IMR-90 (cell line): ENCODE data around the gene SHROOM1. TPM values are rescaled to one million over a fixed set of nuclear protein-coding genes. Genes with fewer than 3 reads are reported as not detected.

Experiments
- ATAC-seq: fragments of 200-7000 bp; cut with Tn5 transposase; 2 replicates; pipeline ENCODE4 v1.9.1; 2020; ENCODE audit warnings: low read depth, mild to moderate bottlenecking, moderate library complexity
- BruUV-seq: library from RNA; stranded (reverse); fragments of 400-500 nt; replicated peaks from 2 replicates; lab custom pipeline; 2021; lab: Mats Ljungman, UMichigan
- CTCF ChIA-PET: fragments of 300-600 bp; formaldehyde crosslinking; extraction: SDS; loops from one replicate; lab custom pipeline; 2021; ENCODE audit warnings: antibody characterized with exemption; lab: Yijun Ruan, JAX
- POLR2A ChIA-PET: fragments of 300-600 bp; sonication (Branson Sonifier 250); formaldehyde crosslinking; loops from one replicate; lab custom pipeline; 2022; ENCODE audit warnings: antibody characterized with exemption; ENCODE audit not compliant: unreplicated experiment; lab: Charles Lee
- DNase-seq: peaks from one replicate; pipeline ENCODE4 v3.0.0; 2013
- H2AFZ ChIP-seq: replicated peaks from 2 replicates; pipeline ENCODE3; 2013; ENCODE audit warnings: low read length, mild to moderate bottlenecking; ENCODE audit not compliant: poor library complexity
- H2AK5ac ChIP-seq: 2 replicates; pipeline ENCODE4 v1.6.1; 2013; ENCODE audit warnings: low read depth, low read length, inconsistent platforms
- H2AK9ac ChIP-seq: replicated peaks from 2 replicates; pipeline ENCODE3; 2013; ENCODE audit warnings: mild to moderate bottlenecking, low read depth, low read length, moderate library complexity; ENCODE audit not compliant: poor library complexity
- H2BK120ac ChIP-seq: 2 replicates; pipeline ENCODE4 v1.6.1; 2013; ENCODE audit warnings: low read depth, low read length, inconsistent platforms
- H2BK15ac ChIP-seq: 3 replicates; pipeline ENCODE4 v1.6.1; 2013; ENCODE audit warnings: low read depth, low read length, inconsistent platforms
- H2BK20ac ChIP-seq: 2 replicates; pipeline ENCODE4 v1.6.1; 2013; ENCODE audit warnings: low read depth, mild to moderate bottlenecking, inconsistent platforms, low read length, moderate library complexity
- H2BK5ac ChIP-seq: 2 replicates; pipeline ENCODE4 v1.6.1; 2013; ENCODE audit warnings: mild to moderate bottlenecking, low read depth, low read length, inconsistent platforms; ENCODE audit not compliant: poor library complexity, severe bottlenecking
- H3K14ac ChIP-seq: replicated peaks from 2 replicates; pipeline ENCODE4 v1.6.1; 2013; ENCODE audit warnings: low read depth, low read length, inconsistent platforms
- H3K18ac ChIP-seq: 2 replicates; pipeline ENCODE4 v1.6.1; 2013; ENCODE audit warnings: low read depth, low read length, control low read depth
- H3K23ac ChIP-seq: 2 replicates; pipeline ENCODE4 v1.6.1; 2013; ENCODE audit warnings: low read depth, low read length, inconsistent platforms
- H3K27ac ChIP-seq: 2 replicates; pipeline ENCODE4 v1.5.1; 2013; ENCODE audit warnings: mild to moderate bottlenecking, control low read depth, low read length; ENCODE audit not compliant: insufficient read depth
- H3K27me3 ChIP-seq: 2 replicates; pipeline ENCODE4 v1.6.1; 2013; ENCODE audit warnings: low read length; ENCODE audit not compliant: control insufficient read depth, insufficient read depth
- H3K36me3 ChIP-seq: 2 replicates; pipeline ENCODE4 v1.6.1; 2013; ENCODE audit warnings: low read length, mixed read lengths; ENCODE audit not compliant: control insufficient read depth, insufficient read depth
- H3K4ac ChIP-seq: 2 replicates; pipeline ENCODE4 v1.6.1; 2013; ENCODE audit warnings: low read depth, low read length, inconsistent platforms
- H3K4me1 ChIP-seq: 2 replicates; pipeline ENCODE4 v1.6.1; 2013; ENCODE audit warnings: low read length, mixed read lengths; ENCODE audit not compliant: control insufficient read depth, insufficient read depth
- H3K4me2 ChIP-seq: 2 replicates; pipeline ENCODE4 v1.6.1; 2013; ENCODE audit warnings: low read depth, mild to moderate bottlenecking, control low read depth, low read length, moderate library complexity
- H3K4me3 ChIP-seq: 2 replicates; pipeline ENCODE4 v1.5.1; 2013; ENCODE audit warnings: low read depth, mild to moderate bottlenecking, control low read depth, low read length, moderate library complexity; ENCODE audit not compliant: insufficient read depth
- H3K56ac ChIP-seq: 2 replicates; pipeline ENCODE4 v1.6.1; 2013; ENCODE audit warnings: low read length, inconsistent platforms; ENCODE audit not compliant: insufficient read depth; ENCODE audit errors: extremely low read depth
- H3K79me1 ChIP-seq, 2 experiments: 2 replicates each; pipeline ENCODE4 v1.6.1; 2013; ENCODE audit warnings: low read length in 2 of 2, inconsistent platforms in 1 of 2, low read depth in 1 of 2
- H3K9ac ChIP-seq: 2 replicates; pipeline ENCODE4 v1.6.1; 2013; ENCODE audit warnings: low read depth, low read length, control low read depth
- H3K9me1 ChIP-seq: 2 replicates; pipeline ENCODE4 v1.6.1; 2013; ENCODE audit warnings: low read length, inconsistent platforms; ENCODE audit not compliant: insufficient read depth
- H3K9me3 ChIP-seq: 2 replicates; pipeline ENCODE4 v1.6.1; 2013; ENCODE audit warnings: low read length; ENCODE audit not compliant: control insufficient read depth, insufficient read depth
- H4K20me1 ChIP-seq: 2 replicates; pipeline ENCODE4 v1.6.1; 2013; ENCODE audit warnings: low read length, inconsistent platforms; ENCODE audit not compliant: insufficient read depth
- H4K5ac ChIP-seq: 2 replicates; pipeline ENCODE4 v1.6.1; 2013; ENCODE audit warnings: mild to moderate bottlenecking, low read depth, low read length, control low read depth
- H4K8ac ChIP-seq, 2 experiments: 2 replicates each; pipeline ENCODE4 v1.6.1; 2013; ENCODE audit warnings: low read depth in 2 of 2, low read length in 2 of 2, control low read depth in 1 of 2, inconsistent platforms in 1 of 2
- H4K91ac ChIP-seq: 2 replicates; pipeline ENCODE4 v1.6.1; 2013; ENCODE audit warnings: low read depth, low read length, inconsistent platforms; ENCODE audit not compliant: insufficient read depth
- BHLHE40 ChIP-seq: fragments of 150-350 bp; IDR thresholded peaks from 2 replicates; pipeline ENCODE4 v1.6.1; 2016; ENCODE audit warnings: mild to moderate bottlenecking, low read depth, low read length
- CEBPB ChIP-seq: IDR thresholded peaks from 2 replicates; pipeline ENCODE4 v1.6.1; 2012; ENCODE audit warnings: low read depth, low read length, improper control_type of control experiment
- CHD1 ChIP-seq: IDR thresholded peaks from 2 replicates; pipeline ENCODE4 v1.6.1; 2012; ENCODE audit warnings: low read depth, low read length, improper control_type of control experiment
- MXI1 ChIP-seq: IDR thresholded peaks from 2 replicates; pipeline ENCODE4 v1.6.1; 2012; ENCODE audit warnings: low read depth, mild to moderate bottlenecking, low read length, moderate library complexity, borderline replicate concordance
- RAD21 ChIP-seq: IDR thresholded peaks from 2 replicates; pipeline ENCODE4 v1.6.1; 2012; ENCODE audit warnings: low read length, improper control_type of control experiment
- RCOR1 ChIP-seq: IDR thresholded peaks from 2 replicates; pipeline ENCODE4 v1.6.1; 2012; ENCODE audit warnings: mild to moderate bottlenecking, low read length, improper control_type of control experiment; ENCODE audit not compliant: insufficient replicate concordance
- WGBS, 2 experiments: methylation state at CpG; one replicate each; pipeline versions ENCODE4 v1.1.5 to v1.1.7; 2013; ENCODE audit warnings: missing lambda C conversion rate in 2 of 2; ENCODE audit not compliant: insufficient read length in 1 of 2; ENCODE audit errors: extremely low coverage in 2 of 2; 5-methylcytosine and 5-hydroxymethylcytosine counted together
- dilution Hi-C: fragments of 300-500 bp; cut with HindIII; formaldehyde crosslinking; loops from one replicate; pipeline ENCODE4 v1.14.3; 2018; ENCODE audit warnings: low sequenced_read_pairs; ENCODE audit not compliant: unreplicated experiment
- in situ Hi-C: fragments of 300-500 bp; cut with MboI; formaldehyde crosslinking; loops from 3 replicates; pipeline ENCODE4 v1.14.3; 2019; ENCODE audit warnings: low sequenced_read_pairs, inconsistent platforms, mixed read lengths
- intact Hi-C: fragments of 100-400 bp; cut with micrococcal nuclease; formaldehyde crosslinking; loops from 2 replicates; pipeline ENCODE4 v1.10.0; 2022
- polyA plus RNA-seq, 3 experiments: library from polyadenylated mRNA; depleted of rRNA; stranded (reverse); fragments of >200 nt; gene quantifications; 2 replicates each; pipeline ENCODE4 v1.2.3, GENCODE V29; 2012; ENCODE audit warnings: low replicate concordance in 1 of 3
- total RNA-seq: library from RNA; depleted of rRNA; stranded (reverse); fragments of >200 nt; gene quantifications from 2 replicates; pipeline ENCODE4 v1.2.3, GENCODE V29; 2012

SHROOM1 gene
- total and polyA plus RNA-seq, 2 of the 4 experiments (the other 2 are of a cell fraction), result 1.4 to 6.3 TPM

GRCh38 chr5:132779961-132780360 is 50.5 kb downstream of the SHROOM1 start:
- Histone ChIP-seq H3K56ac (no peak overlapping the region), H4K8ac (no peak overlapping the region), H3K79me1 (peaks cover 6 to 26% of the 10 kb centered on the region in 2 experiments), H3K4me3 (no peak overlapping the region), H3K4me1 (peaks cover 18% of the 10 kb centered on the region), H3K9me3 (no peaks in the 10 kb centered on the region), H2BK20ac (no peak overlapping the region), H2AK5ac (no peak overlapping the region), H2BK120ac (no peak overlapping the region), H4K5ac (no peak overlapping the region), H3K36me3 (no peaks in the 10 kb centered on the region), H2BK5ac (no peak overlapping the region), H3K23ac (no peak overlapping the region), H3K4me2 (no peak overlapping the region), H3K9ac (no peak overlapping the region), H2BK15ac (no peak overlapping the region), H3K27me3 (no peaks in the 10 kb centered on the region), H2AFZ (no peak overlapping the region), H3K9me1 (peaks cover 14% of the 10 kb centered on the region), H2AK9ac (no peak overlapping the region), H3K4ac (no peak overlapping the region), H4K91ac (no peak overlapping the region), H3K18ac (no peak overlapping the region), H3K14ac (no peak overlapping the region), H4K20me1 (peaks cover 7% of the 10 kb centered on the region; the same call in 1 of the 2 replicates), H3K27ac (no peak overlapping the region)
- WGBS, 2 experiments, result 100% methylated on average over 1 of the region's 3 CpGs; no CpG with 5 or more reads in 1 of the 2 experiments
- dilution Hi-C loops (no loop called here), in situ Hi-C loops (no loop called here), intact Hi-C loops (no loop called here)
- ChIA-PET POLR2A (no interaction called here), CTCF (no interaction called here)
- DNase-seq (no peak), ATAC-seq (no peak)
- TF ChIP-seq RAD21 (no peak), CHD1 (no peak), CEBPB (no peak), RCOR1 (no peak), BHLHE40 (no peak), MXI1 (no peak)
- BruUV-seq, result no TSS peak
